K562 (cell line): ENCODE measurements around the gene RELL2. TPM values are rescaled to one million over a fixed set of nuclear protein-coding genes. Genes with fewer than 3 reads are reported as not detected.

ENCODE experiments used
- ATAC-seq: fragments of 200-7000 bp; cut with Tn5 transposase; 3 replicates; pipeline ENCODE4 v1.9.1; 2020; ENCODE audit warnings: moderate library complexity
- BruUV-seq: library from RNA; stranded (reverse); fragments of 400-500 nt; replicated peaks from 2 replicates; lab custom pipeline; 2021; lab: Mats Ljungman, UMichigan
- CTCF ChIA-PET: fragments of 300-600 bp; formaldehyde crosslinking; extraction: SDS; loops from one replicate; lab custom pipeline; 2021; ENCODE audit warnings: low intra/inter-chr PET ratio; lab: Yijun Ruan, JAX
- POLR2A ChIA-PET: fragments of 300-600, 350-650 bp; sonication (Branson Sonifier 250); formaldehyde crosslinking; extraction: SDS; loops from one replicate; lab custom pipeline; 2021; ENCODE audit warnings: antibody characterized with exemption, inconsistent platforms; lab: Yijun Ruan, JAX
- DNase-seq, 4 experiments: peaks; one replicate each; pipeline versions ENCODE4 v3.0.0 to v3.0.0-alpha.2; 2011 to 2018; ENCODE audit warnings: low spot score in 3 of 4, mixed read lengths in 3 of 4; ENCODE audit errors: extremely low read depth in 1 of 4
- FAIRE-seq: peaks from 2 replicates; lab custom pipeline; 2011; peaks lifted over from hg19 to GRCh38; lab: Jason Lieb, UNC
- H2AFZ ChIP-seq: 2 replicates; pipeline ENCODE4 v1.6.0; 2011; ENCODE audit warnings: low read depth, low read length, control low read depth, inconsistent platforms
- H3K27ac ChIP-seq: fragments of 200-600 bp; 3 replicates; pipeline ENCODE4 v1.8.0; 2011; ENCODE audit warnings: low read depth, mild to moderate bottlenecking, control low read depth, inconsistent platforms, low read length, moderate library complexity, mixed read lengths; ENCODE audit errors: extremely low read depth
- H3K27me3 ChIP-seq, 2 experiments: fragments of 300-600 bp in 1 of 2; 2 replicates in 1 of 2; 3 replicates in 1 of 2; pipeline versions ENCODE4 v1.6.0 to v1.8.0; 2011; ENCODE audit warnings: inconsistent platforms in 2 of 2, low read length in 2 of 2, mild to moderate bottlenecking in 1 of 2, mixed read lengths in 1 of 2, moderate library complexity in 1 of 2; ENCODE audit not compliant: control insufficient read depth in 2 of 2, insufficient read depth in 2 of 2
- H3K36me3 ChIP-seq: fragments of 300-600 bp; 3 replicates; pipeline ENCODE4 v1.8.0; 2011; ENCODE audit warnings: mild to moderate bottlenecking, low read length, inconsistent platforms; ENCODE audit not compliant: control insufficient read depth, insufficient read depth
- H3K4me1 ChIP-seq, 2 experiments: fragments of 200-600 bp in 1 of 2; replicated peaks in 1 of 2; 2 replicates in 1 of 2; 3 replicates in 1 of 2; pipeline versions ENCODE4 v1.5.1 to v1.8.0; 2011; ENCODE audit warnings: inconsistent platforms in 2 of 2, low read length in 2 of 2, mild to moderate bottlenecking in 1 of 2, mixed read lengths in 1 of 2, moderate library complexity in 1 of 2; ENCODE audit not compliant: control insufficient read depth in 2 of 2, insufficient read depth in 2 of 2
- H3K4me2 ChIP-seq: 2 replicates; pipeline ENCODE4 v1.6.1; 2011; ENCODE audit warnings: low read length, control low read depth, inconsistent platforms, mixed read lengths; ENCODE audit not compliant: insufficient read depth
- H3K4me3 ChIP-seq: fragments of 200-600 bp; sonication (generic), shearing (Covaris generic); 2 replicates; pipeline ENCODE4 v1.5.1; 2016; ENCODE audit warnings: control low read depth, inconsistent platforms
- H3K79me2 ChIP-seq: fragments of 200-600 bp; 3 replicates; pipeline ENCODE4 v1.8.0; 2011; ENCODE audit warnings: low read length, inconsistent platforms; ENCODE audit not compliant: control insufficient read depth, insufficient read depth
- H3K9ac ChIP-seq, 2 experiments: 2 replicates each; pipeline versions ENCODE4 v1.6.0 to v1.6.1; 2011; ENCODE audit warnings: low read depth in 2 of 2, low read length in 2 of 2, control low read depth in 1 of 2, inconsistent platforms in 1 of 2, mild to moderate bottlenecking in 1 of 2, mixed read lengths in 1 of 2; ENCODE audit not compliant: insufficient read depth in 1 of 2
- H3K9me1 ChIP-seq: one replicate; pipeline ENCODE4 v1.6.0; 2011; ENCODE audit warnings: inconsistent platforms, mild to moderate bottlenecking, low read length, moderate library complexity; ENCODE audit not compliant: control insufficient read depth, insufficient read depth
- H3K9me3 ChIP-seq: replicated peaks from 2 replicates; pipeline ENCODE4 v1.5.1; 2011; ENCODE audit warnings: low read depth, low read length, inconsistent platforms; ENCODE audit not compliant: control insufficient read depth, insufficient read depth
- H4K20me1 ChIP-seq: replicated peaks from 2 replicates; pipeline ENCODE4 v1.6.1; 2011; ENCODE audit warnings: low read length, inconsistent platforms, mixed read lengths; ENCODE audit not compliant: control insufficient read depth, insufficient read depth
- CEBPZ ChIP-seq: fragments of 150-350 bp; IDR thresholded peaks from 2 replicates; pipeline ENCODE4 v1.6.1; 2014; ENCODE audit warnings: low read depth, mild to moderate bottlenecking, low read length, borderline replicate concordance
- ELF2 ChIP-seq: fragments of 250-450 bp; sonication (Bioruptor Pico); IDR thresholded peaks from 2 replicates; pipeline ENCODE4 v1.5.0; 2021; ENCODE audit warnings: mild to moderate bottlenecking
- FOXA3 ChIP-seq, 2 experiments: fragments of 450-650 bp in 1 of 2; sonication (generic) in 1 of 2; formaldehyde crosslinking; IDR thresholded peaks in 1 of 2; conservative IDR thresholded peaks in 1 of 2; 2 replicates each; pipeline versions ENCODE4 v1.4.0 to v1.8.0; 2020 to 2022; ENCODE audit warnings: mild to moderate bottlenecking in 2 of 2, missing genetic modification reagents in 1 of 2
- FOXO4 ChIP-seq: fragments of 450-650 bp; formaldehyde crosslinking; IDR thresholded peaks from 2 replicates; pipeline ENCODE4 v1.4.0; 2020; ENCODE audit warnings: mild to moderate bottlenecking, moderate library complexity
- FUS ChIP-seq: fragments of 200-400 bp; formaldehyde crosslinking; optimal IDR thresholded peaks from 2 replicates; pipeline ENCODE3; 2017; ENCODE audit warnings: low read depth, low read length
- GTF2F1 ChIP-seq: IDR thresholded peaks from 2 replicates; pipeline ENCODE4 v1.6.1; 2011; ENCODE audit warnings: low read depth, low read length, improper control_type of control experiment
- NFE2L1 ChIP-seq: fragments of 450-650 bp; IDR thresholded peaks from 2 replicates; pipeline ENCODE4 v1.6.1; 2016; ENCODE audit warnings: missing genetic modification characterization, low read depth, mild to moderate bottlenecking, missing compliant biosample characterization, moderate library complexity, borderline replicate concordance
- NFIX ChIP-seq: fragments of 250-450 bp; sonication (Bioruptor Pico); IDR thresholded peaks from 2 replicates; pipeline ENCODE4 v1.4.0; 2020; ENCODE audit warnings: low read depth, mild to moderate bottlenecking, moderate library complexity
- NR0B1 ChIP-seq: fragments of 450-650 bp; IDR thresholded peaks from one replicate; pipeline ENCODE4 v1.6.1; 2018; ENCODE audit warnings: mild to moderate bottlenecking, moderate library complexity; ENCODE audit not compliant: partially characterized antibody
- NR2C2 ChIP-seq, 2 experiments: fragments of 200-800 bp in 1 of 2; sonication (Bioruptor generic) in 1 of 2; sonication (generic) in 1 of 2; formaldehyde crosslinking in 1 of 2; IDR thresholded peaks; 2 replicates each; pipeline versions ENCODE4 v1.6.1 to v1.8.0; 2016 to 2022; ENCODE audit warnings: mild to moderate bottlenecking in 1 of 2, missing compliant biosample characterization in 1 of 2, missing genetic modification characterization in 1 of 2, missing genetic modification reagents in 1 of 2
- ZNF253 ChIP-seq: fragments of 250-450 bp; sonication (Bioruptor Pico); conservative IDR thresholded peaks from 2 replicates; pipeline ENCODE4 v1.6.1; 2021; ENCODE audit warnings: mild to moderate bottlenecking
- ZNF445 ChIP-seq: fragments of 250-450 bp; sonication (Bioruptor Pico); IDR thresholded peaks from 2 replicates; pipeline ENCODE4 v1.4.0; 2020; ENCODE audit warnings: low read depth, mild to moderate bottlenecking, moderate library complexity
- ZNF551 ChIP-seq: fragments of 250-450 bp; sonication (Bioruptor Pico); IDR thresholded peaks from 2 replicates; pipeline ENCODE4 v1.5.0; 2021; ENCODE audit warnings: mild to moderate bottlenecking, moderate library complexity
- WGBS: fragments of 100-300 bp; shearing (Covaris generic); methylation state at CpG from one replicate; pipeline ENCODE4 v1.1.6; 2016; ENCODE audit warnings: low coverage, mixed read lengths; ENCODE audit not compliant: insufficient coverage; ENCODE audit errors: missing lambda C conversion rate; 5-methylcytosine and 5-hydroxymethylcytosine counted together
- in situ Hi-C: fragments of 300-500 bp; cut with MboI; formaldehyde crosslinking; loops from 4 replicates; pipeline ENCODE4 v1.15.0; 2018; ENCODE audit warnings: inconsistent platforms, mixed read lengths
- intact Hi-C: fragments of 100-400 bp; cut with micrococcal nuclease; formaldehyde crosslinking; loops from 2 replicates; pipeline ENCODE4 v1.14.2; 2022
- polyA plus RNA-seq, 8 experiments: library from polyadenylated mRNA; depleted of rRNA in 4 of 8; stranded (reverse) in 5 of 8; unstranded in 3 of 8; fragments of >200 nt; fragmentation: Nextera tagmentation in 2 of 8; fragmentation: Illumina TruSeq in 1 of 8; extraction: Ambion mirVana in 2 of 8; extraction: Trizol in 1 of 8; gene quantifications; 2 replicates each; pipeline versions ENCODE4 v1.2.1 to v1.2.3, GENCODE V29; 2011 to 2014; ENCODE audit warnings: inconsistent platforms in 1 of 8, missing spikeins in 1 of 8
- total RNA-seq, 7 experiments: library from RNA; depleted of rRNA in 6 of 7; stranded (reverse); fragments of >200 nt in 6 of 7; fragmentation: Illumina TruSeq in 2 of 7; extraction: Trizol in 2 of 7; gene quantifications; 2 replicates each; pipeline versions ENCODE4 v1.2.1 to v1.2.3, GENCODE V29; 2011 to 2021; ENCODE audit warnings: low replicate concordance in 1 of 7

The RELL2 gene
- total and polyA plus RNA-seq, 9 of the 15 experiments (the other 6 are each of a cell fraction or from before 2014, with no cell fraction given): 0.06 to 36.0 (median 14.3) TPM

- peak within 1 kb of the TSS; percentile 63 to 91 for H3K9ac ChIP-seq
- H3K27me3 ChIP-seq: no peaks in the 10 kb centered on the region
- FAIRE-seq (peak; percentile 73), ATAC-seq (peak; percentile 92), DNase-seq (peak; percentile 83 to 88 (median 88))
- POLR2A ChIA-PET: interaction anchor here (0.6 to 2.2 kb wide), 9 partner anchors 7 to 1363 kb away, joined by 3 to 11 read pairs (median 3); no protein-coding TSS in a partner anchor
- WGBS: 13% methylated on average over 28 of the region's 77 CpGs
- BruUV-seq: no TSS peak
- peaks cover 33 to 40% of the 10 kb centered on the region in 2 experiments for H3K4me1 ChIP-seq
- peaks cover 3% of the 10 kb centered on the region for H3K9me1 ChIP-seq
- peak within 1 kb of the TSS; percentile 96 for H2AFZ ChIP-seq
- in situ Hi-C loops (no loop called here), intact Hi-C loops (no loop called here)
- H3K9me3 ChIP-seq: no peaks in the 10 kb centered on the region
- CTCF ChIA-PET: no interaction called here
- H3K36me3 ChIP-seq: peaks cover 4% of the 10 kb centered on the region; the same call in 1 of the 3 replicates
- no peaks in the 10 kb centered on the region for H4K20me1 ChIP-seq
- peak within 1 kb of the TSS; percentile 86 for H3K4me2 ChIP-seq
- H3K27ac ChIP-seq: peak within 1 kb of the TSS; percentile 81
- peak within 1 kb of the TSS; percentile 36 for H3K4me3 ChIP-seq
- peaks cover 14% of the 10 kb centered on the region; the same call in 1 of the 3 replicates for H3K79me2 ChIP-seq
- TF ChIP-seq ZNF253 (CRISPR knock-in tag) (no peak), NR2C2 (CRISPR knock-in tag; IDR thresholded peaks at IDR 0.05) (no peak), NR2C2 (tag; IDR thresholded peaks at IDR 0.05) (peak; percentile 63), NFIX (CRISPR knock-in tag) (no peak), GTF2F1 (no peak), FOXO4 (CRISPR knock-in tag) (no peak), NFE2L1 (no peak), NR0B1 (no peak), ZNF445 (CRISPR knock-in tag) (no peak), ELF2 (CRISPR knock-in tag) (no peak), CEBPZ (no peak), ZNF551 (CRISPR knock-in tag) (no peak), FOXA3 (CRISPR knock-in tag; conservative IDR thresholded peaks at IDR 0.05 in 1 of 2, IDR thresholded peaks at IDR 0.05 in 1 of 2) (no peak), FUS (no peak)
Observed at GRCh38 chr5:141681695-141682641, 45.2 kb downstream of the RELL2 start, which contains the start of gene ARAP3. Gene ARAP3 (minus strand): TSS chr5:141682230. CDS start chr5:141680486, 1,744 bp downstream.
